ENCODE measurements around the gene HOXB4.

HOXB4 gene

DNA sequence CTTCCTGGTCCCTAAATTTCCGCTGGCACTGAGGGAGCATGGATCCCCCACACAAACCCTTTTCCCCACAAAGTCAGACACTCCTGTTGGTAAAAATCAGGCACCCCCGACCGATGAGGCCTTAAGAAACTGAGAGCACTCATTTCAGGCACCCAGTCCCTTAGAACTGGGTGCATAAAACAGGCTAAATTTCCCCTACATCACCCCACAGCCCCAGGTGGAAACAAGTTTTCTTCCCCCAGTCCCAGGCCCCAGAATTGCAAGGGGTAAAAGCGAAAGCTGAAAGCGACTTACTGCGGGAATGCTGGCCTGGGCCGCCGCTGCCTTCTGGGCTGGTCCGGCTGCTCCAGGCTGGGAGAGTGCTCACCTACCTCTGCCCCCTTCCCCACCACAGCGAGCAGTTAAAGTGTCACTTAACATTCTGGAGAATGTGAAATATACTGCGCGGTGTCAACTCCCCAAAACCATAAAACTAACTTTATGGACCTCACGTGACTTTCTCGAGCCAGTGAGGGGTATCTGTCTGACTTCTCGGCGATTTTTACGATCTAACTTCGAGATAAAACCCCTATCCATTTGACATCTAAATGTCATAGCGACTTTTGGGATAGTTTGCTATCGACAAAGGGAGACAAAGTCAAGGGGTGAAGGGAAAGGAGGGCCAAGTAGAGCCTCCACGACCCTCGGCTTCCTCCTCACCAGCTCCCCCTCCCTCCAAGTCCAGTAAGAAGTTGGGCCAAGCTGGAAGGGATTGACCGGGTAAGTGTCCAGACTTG lies 11.9 kb upstream of the HOXB4 start, which contains the start of gene HOXB3:
Gene HOXB3 (minus strand): TSS at position 411 of the 776 bp plus-strand sequence. CDS start 37,767 bp downstream, outside the sequence.
- no peak for DNase-seq (ENCODE audit: low read depth, low spot score)

DNA sequence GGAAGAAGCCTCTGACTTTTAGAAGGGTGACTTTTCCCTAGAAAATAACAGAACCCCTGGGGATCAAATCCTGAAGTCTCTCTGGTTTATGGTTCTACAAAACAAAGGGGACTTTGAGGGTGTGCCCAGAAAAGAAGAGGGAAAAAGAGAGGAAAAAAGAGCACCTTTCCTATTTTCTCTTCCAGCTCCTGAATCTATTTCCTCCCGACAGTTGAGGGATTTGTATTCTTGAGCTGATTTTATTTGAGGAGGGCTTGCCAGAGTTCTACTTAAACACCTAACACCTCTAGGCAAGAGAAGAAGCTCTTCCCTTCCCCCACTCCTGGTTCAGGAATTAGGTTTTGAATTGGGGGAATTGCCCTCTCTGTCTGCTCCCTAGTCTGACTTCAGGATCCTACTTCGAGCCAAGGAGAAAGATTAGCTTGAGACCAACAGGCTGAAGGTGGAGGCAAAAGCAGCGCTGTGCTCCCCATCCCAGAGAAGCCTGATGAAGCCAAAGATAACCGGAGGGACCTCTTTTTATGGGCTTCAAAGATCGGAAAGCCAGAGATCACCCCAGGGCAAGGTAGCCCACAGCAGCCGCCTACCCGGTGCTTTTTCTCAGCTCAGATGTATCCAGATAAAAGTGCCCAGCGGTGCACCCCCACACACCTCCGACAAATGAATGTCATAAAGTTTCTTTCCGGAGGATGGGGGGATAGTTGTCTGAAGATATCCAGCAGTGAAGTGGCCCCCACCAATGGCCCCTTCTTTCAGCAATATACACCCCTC lies 11.1 kb upstream of the HOXB4 start:
- DNase-seq (ENCODE audit: low read depth, low spot score), result no peak

DNA sequence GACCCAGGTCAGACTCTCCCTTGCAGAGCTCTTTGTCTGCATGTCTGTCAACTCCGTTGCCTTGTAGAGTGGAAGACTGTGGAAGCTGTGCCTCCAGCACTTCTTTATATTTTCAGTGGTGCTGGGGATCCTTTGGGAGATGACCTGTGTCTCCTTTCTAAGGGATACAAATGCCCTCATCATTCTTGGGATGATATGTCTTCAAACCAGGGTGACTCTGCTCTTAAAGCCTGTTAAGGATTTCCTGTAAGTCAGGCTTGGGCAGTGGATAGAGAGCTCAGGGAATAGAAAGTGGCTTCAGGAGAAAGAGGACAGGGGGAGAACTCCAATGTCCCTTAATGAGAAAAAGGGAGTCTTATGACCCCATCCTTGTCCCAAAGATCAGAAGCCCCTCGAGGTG lies 10.4 kb upstream of the HOXB4 start:
- no peak for DNase-seq (ENCODE audit: low read depth, low spot score)

DNA sequence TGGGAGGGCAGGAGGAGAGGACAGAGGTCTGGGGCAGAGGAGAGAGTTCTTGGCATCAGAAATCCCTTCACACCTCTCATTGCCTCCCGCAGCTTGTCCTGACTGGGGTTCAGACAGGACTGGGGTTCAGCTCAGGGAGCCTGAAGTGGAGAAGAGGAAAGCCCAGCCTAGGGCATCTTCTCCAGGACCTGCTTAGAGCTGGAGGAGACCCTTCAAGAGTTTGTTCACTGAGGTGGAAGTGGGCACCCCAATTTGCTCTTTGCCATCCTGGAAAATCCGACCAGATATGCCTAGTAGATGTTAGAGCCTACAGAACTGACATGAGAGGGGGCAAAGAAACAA lies 9.9 kb upstream of the HOXB4 start:
- DNase-seq (ENCODE audit: low read depth, low spot score), result no peak

DNA sequence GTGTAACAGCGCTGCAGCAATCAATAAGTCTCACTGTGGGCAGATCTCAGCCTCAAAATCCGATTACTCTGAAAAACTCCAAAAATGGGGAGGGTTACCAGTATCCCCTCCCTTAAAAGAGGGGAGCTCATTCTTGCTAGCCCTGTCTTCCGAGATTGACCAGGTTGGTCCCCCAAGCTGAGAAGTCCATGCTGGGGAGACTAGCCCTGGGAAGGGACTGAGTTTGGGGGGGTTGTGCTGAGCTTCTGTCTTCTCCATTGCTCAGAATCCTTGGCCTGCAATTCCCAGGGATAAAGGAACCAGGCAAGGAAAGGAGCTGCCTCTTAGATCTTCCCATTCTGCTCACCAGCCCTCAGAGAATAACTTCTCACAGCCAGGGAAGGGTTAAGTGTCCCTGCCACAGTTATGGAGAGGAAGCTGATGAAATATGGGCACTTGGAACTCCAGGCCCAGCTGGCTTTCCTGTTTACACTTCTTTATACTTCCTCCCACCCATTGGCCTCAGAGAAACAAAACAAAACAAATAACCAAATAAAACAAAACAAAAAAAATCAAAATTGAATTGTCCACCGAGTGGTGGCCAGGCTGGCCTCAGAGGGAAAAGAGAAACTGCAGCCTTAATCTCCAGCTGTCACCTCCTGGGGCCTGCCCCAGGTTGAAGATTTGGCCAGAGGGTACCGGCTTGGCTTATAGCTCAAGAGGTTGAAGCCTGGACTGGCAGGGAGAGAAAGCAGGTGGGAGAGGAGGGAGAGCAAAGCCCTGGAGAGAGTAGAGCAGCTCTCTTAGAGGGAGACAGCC lies 9.3 kb upstream of the HOXB4 start:
- no peak for DNase-seq (ENCODE audit: low read depth, low spot score)

DNA sequence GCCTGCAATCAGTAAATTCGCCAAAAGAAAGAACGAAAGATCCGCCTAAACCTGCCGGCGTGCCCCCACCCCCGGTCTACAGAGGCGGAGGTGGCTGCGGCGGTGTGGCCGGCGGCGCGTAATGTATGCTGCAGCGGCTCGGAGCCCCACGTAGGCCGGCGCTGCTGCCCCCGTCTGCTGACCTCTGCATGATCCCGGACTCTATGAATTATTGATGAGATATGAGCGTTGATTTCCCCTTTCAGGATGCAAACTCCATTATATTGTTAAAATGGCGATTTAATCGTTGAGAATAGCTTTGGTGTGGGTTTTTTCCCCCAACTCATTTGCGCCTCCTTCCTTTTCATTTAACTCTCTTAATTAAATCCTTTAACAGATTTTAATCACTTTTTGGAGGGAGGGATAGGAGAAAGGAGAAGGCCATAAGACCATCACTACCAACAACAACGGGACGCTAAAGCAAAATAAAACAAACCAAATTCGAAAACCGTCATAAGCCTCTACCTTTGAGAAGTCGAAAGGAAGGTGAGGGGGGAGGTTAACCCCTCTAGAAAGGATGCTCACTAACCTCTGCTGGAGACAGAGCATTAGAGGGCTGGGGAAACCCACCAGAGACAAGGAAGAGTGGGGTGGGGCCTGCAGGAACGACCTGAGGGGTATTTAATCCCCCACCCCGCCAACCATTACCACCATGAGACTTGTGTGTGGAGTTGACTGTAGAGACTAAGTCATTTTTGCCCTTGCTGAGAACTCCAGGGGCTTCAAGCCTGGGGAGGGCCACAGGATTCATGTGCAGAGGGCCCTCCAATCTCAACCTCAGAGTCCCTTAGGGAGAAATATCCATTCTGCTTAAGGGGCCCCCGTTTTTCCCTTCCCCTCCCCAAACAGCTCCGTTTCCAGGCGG lies 8.5 kb upstream of the HOXB4 start:
- no peak for DNase-seq (ENCODE audit: low read depth, low spot score)

DNA sequence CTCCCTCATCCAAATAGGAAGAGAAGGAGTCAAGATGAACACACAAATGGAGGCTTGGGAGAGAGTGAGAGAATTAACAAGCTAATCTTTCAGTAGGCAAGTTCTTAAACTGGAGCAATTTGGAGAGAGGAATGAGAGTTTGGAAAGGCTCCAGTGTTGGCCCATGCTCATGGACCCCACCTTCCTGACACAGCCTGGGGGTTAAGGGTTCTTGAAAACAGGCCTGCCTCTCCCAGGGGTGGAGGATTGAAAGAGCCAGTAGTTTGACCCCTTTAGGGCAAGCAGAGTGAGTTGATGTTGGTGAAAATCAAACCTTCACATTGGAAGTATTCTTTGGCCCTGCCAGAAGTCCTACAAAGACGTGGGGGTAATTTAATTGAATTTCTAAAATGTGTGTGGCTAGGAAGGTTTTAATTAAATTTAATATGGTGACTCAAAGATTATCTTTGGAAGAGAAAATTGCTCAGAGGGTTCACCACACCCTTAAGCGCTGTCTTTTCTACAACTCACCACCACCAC lies 6.1 kb upstream of the HOXB4 start:
- DNase-seq (ENCODE audit: low read depth, low spot score), result no peak

DNA sequence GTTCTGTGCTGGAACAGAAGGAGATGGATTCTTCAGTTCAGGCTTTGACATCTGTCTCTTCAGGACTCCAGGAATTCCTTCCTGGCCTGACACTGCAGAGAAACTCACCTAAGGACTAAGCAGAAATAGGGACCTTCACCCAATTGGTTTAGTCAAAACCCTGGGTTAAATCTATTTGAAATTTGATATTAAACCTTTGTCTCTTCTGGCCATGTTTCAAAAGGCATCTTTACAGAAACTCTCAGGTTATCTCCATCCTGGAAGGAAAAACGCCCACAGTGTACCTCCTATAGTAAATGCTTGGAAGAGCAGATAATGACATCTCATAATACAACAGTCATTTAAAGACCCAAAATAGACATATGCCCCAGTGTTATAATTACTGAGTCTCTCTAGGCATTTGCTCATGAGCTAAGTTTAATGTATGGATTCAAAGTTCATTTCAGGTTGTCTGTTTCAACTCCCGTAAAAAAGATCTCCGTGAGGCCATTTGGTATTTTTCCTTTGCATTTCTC lies 5.6 kb upstream of the HOXB4 start:
- no peak for DNase-seq (ENCODE audit: low read depth, low spot score)

DNA sequence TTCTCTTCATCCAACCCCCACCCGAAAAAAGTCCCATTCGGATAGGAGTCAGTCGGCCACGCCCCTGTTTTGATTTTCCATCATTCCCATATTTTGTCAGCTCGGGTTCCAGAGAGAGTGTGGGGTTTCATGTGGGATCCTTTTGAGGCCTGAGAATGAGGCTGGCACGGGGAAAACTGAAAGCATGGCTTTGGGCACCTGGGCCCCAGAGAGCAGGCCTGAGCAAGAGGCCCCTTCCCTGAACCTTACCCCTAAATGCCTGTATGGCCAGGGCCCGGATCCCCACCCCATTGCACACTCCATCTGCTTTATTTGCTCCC lies 4.6 kb upstream of the HOXB4 start:
- no peak for DNase-seq (ENCODE audit: low read depth, low spot score)

DNA sequence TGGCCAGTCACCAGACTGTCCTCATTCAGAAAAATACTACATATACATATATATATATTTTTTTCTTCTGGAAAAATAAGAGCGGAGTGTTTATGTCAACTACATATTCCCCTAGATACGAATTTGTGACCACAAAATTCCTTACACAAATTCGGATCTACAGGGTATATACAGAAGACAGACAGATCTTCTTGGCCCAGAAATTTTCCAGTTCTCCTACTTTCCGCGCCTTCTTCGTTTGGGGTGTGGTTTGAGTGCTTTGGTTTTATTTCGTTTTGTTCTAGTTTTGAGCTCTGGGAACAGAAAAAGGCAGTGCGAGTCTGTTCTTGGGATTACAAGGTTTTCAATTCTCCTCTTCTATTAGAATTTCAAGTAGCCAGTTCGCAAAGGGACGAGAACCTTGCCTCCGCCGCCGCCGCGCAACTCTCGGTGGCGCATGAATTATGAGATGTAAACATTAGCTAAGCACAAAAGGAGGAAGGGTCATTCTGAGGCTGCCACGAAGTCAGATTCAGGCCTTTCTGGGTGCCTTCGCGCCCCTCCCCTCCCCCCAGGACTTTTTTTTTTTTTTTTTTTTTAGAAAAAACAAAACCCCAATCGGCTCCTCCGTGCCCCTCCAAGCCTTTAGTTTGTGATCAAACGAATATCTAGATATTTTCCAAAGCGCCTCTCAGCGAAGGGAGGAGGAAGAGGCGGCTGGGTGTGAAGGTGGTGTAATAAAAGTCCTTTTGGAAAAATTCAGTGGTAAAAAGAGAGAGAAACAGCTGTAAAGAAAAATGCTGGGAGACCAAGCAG lies 1.8 kb upstream of the HOXB4 start:
- no peak for DNase-seq (ENCODE audit: low read depth, low spot score)

DNA sequence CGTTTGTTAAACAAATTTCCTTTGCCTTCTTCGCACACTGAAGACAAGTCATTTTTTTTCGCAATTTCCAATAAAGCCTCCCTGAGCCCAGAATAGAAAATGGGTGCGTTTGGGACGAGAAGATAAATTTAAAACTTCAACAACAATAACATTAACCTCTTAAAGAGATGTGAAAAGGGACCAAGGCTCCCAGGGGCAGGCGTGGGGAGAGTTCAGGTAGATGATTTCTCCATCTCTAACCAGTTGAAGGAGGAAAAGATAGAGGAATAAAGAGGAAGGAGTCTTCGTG lies 1.3 kb upstream of the HOXB4 start:
- no peak for DNase-seq (ENCODE audit: low read depth, low spot score)

DNA sequence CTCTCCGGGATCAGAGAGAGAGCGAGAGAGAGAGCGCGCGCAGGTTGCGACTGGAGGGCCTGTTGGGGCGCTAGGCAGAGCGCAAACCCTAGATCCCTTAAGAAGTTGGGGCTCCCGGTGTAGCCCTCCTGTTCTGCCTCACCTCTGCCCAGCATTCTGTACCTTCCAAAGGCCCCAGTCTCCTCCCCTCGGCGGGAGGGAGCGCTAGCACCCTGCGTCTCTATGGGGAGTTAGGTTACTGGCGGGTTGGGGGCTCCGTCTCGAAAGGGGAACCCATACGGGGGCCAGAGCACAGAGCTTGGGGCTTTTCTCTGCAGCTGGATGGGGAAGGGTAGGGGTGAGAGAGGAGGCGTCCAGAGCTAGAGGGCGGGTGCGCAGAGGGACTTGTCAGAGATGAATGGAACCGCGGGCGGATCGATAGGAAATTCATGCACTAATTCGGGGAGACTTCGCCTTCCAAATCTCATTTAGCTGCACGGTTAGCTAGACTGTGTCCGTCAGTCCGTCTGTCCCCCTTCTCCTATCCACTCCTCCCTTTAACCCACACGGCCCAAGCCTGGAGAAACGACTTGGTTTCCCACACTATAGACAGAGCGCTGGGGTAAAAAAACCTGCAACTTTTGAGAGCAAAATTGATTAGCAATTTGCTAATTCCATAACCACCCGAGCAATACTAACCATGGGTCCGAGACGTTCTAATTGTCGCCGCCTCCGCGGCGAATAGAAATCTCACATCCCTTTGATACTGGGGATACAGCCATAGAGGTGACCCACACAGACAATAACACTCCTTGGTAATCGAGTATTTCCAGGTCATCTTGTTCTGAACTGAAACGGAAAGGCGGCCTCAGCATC lies 693 bp upstream of the HOXB4 start:
- DNase-seq (ENCODE audit: low read depth, low spot score), result no peak

DNA sequence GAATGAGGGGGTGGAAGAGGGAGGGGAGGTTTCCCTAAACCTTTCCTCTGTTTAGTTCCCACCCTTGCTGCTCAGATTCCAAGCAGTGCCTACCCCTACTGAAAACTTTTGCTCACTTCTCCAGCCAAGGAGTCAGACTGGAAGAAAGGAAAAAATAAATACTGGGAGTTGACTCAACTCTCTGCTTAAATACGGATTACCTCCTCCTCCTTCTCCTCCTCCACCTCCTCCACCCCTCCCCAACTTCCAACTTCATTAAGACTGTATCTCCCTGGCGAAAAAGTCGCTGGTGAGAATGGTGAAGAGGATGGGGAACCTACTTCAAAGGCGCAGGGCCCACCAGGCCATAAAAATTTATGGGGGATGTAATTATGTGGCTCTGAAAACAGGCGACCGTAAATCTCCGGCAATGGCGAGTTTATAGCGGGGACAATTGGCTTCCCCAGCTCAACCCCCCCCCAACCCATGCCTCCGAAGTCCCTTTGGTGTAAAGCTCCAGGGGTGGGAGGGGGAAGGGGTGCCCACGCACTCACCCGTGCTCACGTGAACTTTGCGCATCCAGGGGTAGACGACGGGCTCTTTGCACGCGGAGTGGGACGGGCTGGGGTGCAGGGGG lies 712 bp downstream of the HOXB4 start:
- no peak for DNase-seq (ENCODE audit: low read depth, low spot score)

DNA sequence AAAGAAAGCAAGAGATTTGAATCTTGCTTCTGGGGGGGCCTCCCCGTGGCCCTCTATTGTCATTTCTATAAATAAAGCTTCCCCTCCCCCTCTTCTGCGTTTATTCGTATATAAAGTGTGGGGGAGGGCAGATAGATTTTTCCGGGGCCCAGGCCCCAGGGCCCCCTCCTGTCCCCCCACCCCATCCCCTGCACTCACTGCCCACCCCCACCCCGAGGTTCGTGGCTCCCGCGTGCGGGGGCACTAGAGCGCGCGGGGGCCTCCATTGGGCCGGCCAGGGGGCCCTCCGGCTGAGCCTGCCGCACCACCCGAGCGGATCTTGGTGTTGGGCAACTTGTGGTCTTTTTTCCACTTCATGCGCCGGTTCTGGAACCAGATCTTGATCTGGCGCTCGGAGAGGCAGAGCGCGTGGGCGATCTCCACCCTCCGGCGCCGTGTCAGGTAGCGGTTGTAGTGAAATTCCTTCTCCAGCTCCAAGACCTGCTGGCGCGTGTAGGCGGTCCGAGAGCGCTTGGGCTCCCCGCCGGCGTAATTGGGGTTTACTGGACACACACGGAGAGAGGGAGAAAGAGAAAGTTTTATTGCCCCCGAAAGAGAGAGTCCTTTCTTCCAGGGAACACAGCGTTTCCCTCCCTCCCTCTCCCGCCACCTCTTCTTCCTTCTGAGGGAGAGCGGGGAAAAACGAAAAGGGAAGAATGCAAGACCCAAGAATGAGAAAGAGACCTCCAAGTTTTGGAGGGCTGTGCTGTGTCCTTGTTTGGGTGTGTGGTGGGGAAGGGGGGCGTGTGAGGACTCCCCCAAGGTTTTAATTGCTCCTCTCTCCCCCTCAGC lies 1.5 kb downstream of the HOXB4 start:
- DNase-seq (ENCODE audit: low read depth, low spot score), result no peak

DNA sequence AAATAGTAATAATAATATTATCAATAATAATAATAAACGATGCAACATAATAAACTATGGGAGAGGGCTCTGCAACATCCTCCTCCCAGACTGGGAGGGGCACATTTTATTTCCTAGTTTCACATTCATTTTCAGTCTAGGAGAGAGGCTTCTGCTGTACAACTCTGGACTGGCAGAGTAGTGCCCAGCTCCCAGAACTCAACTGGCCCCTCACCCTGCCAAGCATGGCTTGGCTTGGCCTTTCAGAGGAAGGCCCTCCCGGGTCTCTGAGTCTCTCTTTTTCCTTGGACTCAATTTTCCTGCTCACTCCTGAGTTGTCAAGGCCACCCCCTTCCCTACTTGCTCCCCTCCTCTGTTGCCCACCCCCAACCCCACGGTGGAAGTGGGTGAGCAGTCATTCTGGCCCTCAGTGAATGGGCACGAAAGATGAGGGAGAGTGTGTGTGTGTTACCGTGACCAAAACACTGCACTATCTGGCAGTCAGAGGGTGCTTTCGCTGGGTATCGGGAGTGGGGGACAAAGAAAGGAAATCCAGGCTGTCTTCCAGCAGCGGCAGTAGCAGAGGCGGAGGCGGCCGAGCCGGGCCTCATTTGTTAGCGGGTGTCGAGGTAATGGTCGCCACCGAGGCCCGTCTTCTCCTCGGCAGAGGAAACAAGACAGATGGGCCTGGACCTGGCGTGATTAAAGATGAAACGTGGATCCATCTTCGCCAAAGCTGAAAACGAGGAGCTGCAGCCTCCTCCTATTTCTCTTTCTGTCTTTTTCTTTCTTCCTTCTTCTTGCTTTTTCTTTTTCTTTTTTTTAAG lies 2.3 kb downstream of the HOXB4 start:
- no peak for DNase-seq (ENCODE audit: low read depth, low spot score)

DNA sequence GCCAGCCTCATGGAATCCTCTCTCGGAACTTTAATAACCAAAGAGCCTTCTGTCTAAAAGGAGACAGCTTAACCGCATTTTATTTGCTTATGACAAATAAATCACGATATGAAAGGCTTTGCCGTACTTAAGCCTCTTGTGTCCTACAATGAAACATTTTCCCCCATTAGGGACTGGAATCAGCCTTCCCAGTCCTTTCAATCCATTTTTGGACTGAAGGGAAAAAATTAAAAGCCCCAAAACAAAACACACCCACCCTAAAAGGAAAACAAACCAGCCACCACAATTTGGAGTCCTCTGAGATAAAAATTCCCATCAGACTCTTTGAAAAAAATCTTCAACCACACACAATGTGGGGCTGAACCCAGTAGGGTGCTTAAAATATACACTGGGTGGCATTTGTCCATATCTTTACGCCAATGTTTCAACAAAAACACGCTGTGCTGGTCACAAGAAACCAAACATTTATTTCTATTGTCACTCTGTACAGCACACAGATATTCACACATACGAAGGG lies 3.0 kb downstream of the HOXB4 start:
- no peak for DNase-seq (ENCODE audit: low read depth, low spot score)

DNA sequence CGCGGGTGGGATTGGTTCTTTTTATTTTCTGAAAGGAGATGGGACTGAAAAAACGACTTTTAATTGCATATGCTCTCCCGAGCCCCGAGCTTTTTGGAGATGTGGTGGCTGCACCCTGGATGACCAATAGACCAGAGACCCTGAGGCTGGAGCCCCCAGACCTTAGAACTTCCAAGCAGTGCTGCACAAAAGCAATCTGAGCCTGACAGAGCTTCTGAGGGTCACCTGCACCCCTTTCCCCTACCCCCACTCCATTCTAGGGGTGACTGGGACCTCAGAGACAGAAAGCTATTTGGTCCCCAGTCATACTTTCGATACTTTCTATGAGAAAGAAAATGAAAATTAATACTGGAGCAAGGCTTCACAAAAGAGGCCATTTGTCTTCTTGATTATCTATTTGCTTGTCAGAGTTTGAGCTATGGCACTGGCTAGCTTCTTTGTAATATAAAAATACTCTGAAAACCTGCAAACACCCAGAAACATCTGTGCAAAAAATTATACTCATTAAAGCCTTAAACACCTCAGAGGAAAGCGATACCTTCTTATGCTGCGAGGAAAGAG lies 3.6 kb downstream of the HOXB4 start:
- no peak for DNase-seq (ENCODE audit: low read depth, low spot score)
